ENCODE results near the gene ITFG2.

- no peak for TF ChIP-seq GATA1 (IDR thresholded peaks at IDR 0.05; ENCODE audit: low read depth, low read length)
- no peak for TF ChIP-seq POLR2A (IDR thresholded peaks at IDR 0.05; ENCODE audit: low read length)
Measured at GRCh38 chr12:2793561-2793960, 18.9 kb upstream of the ITFG2 start.
